Stimulated activated CD8-positive, alpha-beta memory T cell treated with anti-CD3 and anti-CD28 coated beads, Interleukin-2, amount 100 ng/mL, for 1 hour (primary cell): ENCODE measurements around the gene CNST.
A peak's percentile ranks its signal among the peaks of the same experiment; 100 is the strongest.
"Not testable (repeated sequence)": the region's sequence is repeated elsewhere in the genome, so short reads cannot be mapped to it uniquely, and the experiment has no call there.

ENCODE experiments used
- DNase-seq, 2 donors: peaks; one replicate each; pipeline ENCODE4 v3.0.0-alpha.2; 2020; ENCODE audit warnings: low read depth in 2 of 2

CNST gene

DNA sequence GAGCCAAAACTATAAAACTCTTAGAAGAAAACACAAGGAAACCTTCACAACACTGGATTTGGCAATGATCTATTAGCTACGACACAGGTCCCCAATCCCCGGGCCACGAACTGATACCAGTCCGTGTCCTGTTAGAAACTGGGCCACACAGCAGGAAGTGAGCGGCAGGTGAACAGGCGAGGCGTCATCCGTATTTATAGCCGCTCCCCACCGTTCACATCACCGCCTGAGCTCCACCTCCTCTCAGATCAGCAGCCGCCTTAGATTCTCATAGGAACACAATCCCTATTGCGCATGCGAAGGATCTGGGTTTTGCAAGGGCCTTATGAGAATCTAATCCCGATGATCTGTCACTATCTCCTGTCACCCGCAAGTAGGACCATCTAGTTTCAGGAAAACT, 12.1 kb upstream of the CNST start:
- DNase-seq: no peak

GRCh38 chr1:246558041-246558440, 8.2 kb upstream of the CNST start:
- no peak for DNase-seq

DNA sequence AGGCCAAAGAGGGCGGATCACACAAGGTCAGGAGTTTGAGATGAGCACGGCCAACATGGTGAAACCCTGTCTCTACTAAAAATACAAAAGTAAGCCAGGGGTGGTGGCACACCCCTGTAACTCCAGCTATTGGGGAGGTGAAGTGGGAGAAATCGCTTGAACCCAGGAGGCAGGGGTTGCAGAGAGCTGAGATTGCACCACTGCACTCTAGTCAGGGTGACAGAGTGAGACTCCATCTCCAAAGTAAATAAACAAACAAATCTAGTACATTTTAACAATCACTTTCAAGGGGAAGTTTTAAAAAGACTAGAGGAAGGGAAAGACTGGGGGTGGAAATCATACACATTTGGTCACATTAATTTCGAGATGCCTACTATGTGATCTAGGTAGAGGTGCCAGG, 6.9 kb upstream of the CNST start:
- no peak for DNase-seq

GRCh38 chr1:246560833-246561232, 5.4 kb upstream of the CNST start:
- not testable (repeated sequence) for DNase-seq

- no peak for DNase-seq
These were observed 1.2 kb upstream of the CNST start for GRCh38 chr1:246564839-246565750.

GRCh38 chr1:246565751-246566127, 517 bp upstream of the CNST start:
- DNase-seq: no peak

- peak in 1 of 2 donors; percentile 27 for DNase-seq
These were observed 773 bp downstream of the CNST start for GRCh38 chr1:246566813-246567645.

- no peak for DNase-seq
These were observed 1.5 kb downstream of the CNST start for GRCh38 chr1:246567646-246568235.

- no peak for DNase-seq
These were observed 3.3 kb downstream of the CNST start for GRCh38 chr1:246569248-246570238.

- not testable (repeated sequence) for DNase-seq
These were observed 5.1 kb downstream of the CNST start for GRCh38 chr1:246571309-246571708.

DNA sequence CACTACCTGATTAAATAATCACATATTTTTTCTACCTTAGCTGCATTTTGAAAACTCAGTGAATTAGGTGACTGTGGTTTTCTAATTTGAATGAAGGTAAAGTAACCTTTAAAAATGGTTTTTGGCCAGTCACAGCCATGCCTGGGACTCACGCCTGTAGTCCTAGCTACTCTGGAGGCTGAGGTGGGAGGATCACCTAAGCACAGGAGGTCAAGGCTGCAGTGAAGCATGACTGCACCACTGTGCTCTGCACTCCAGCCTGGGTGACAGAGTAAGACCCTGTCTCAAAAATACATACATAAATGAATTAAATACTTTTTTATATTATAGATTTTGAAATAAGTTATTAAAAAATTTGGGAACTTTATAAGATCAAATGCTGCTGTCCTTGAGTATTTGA, 5.7 kb downstream of the CNST start:
- DNase-seq: no peak

DNA sequence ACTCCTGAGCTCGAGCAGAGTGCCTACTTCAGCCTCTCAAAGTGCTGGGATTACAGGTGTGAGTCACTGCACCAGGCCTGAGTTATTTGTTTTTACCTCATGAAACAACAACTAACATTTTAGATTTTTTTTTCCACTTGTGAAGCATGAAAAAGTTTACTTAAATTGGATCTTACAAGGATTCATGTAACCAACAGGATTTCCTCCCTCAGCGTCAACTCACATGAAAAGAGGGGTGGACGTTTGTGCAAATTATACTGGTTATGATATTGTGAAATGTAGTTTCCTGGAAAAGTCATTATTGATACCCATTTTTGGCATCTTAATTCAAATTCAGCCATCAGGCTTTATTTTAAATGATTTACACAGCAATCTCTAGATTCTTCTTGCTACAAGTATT, 6.5 kb downstream of the CNST start:
- no peak for DNase-seq

DNA sequence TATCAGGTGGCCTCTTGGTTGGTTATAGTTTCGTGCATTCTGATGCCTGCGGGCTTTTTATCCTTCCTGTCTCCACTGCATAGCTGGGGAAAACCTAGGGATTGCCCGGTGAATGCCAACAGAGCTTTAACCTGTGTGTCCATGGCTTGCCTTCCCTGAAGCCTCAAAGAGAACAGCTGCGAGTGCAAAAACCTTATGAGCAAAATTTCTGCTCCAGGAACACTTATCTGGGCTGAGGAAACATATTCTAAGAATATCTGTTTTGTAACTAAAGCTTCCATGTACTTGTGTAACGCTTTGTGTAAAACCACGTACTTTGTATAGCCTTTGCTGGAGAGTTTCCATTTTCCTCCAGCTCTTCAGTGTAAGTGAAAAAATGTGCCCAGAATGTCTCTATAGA, 7.2 kb downstream of the CNST start:
- DNase-seq: no peak

- DNase-seq: no peak
These were observed 10.4 kb downstream of the CNST start for GRCh38 chr1:246576709-246577032.

DNA sequence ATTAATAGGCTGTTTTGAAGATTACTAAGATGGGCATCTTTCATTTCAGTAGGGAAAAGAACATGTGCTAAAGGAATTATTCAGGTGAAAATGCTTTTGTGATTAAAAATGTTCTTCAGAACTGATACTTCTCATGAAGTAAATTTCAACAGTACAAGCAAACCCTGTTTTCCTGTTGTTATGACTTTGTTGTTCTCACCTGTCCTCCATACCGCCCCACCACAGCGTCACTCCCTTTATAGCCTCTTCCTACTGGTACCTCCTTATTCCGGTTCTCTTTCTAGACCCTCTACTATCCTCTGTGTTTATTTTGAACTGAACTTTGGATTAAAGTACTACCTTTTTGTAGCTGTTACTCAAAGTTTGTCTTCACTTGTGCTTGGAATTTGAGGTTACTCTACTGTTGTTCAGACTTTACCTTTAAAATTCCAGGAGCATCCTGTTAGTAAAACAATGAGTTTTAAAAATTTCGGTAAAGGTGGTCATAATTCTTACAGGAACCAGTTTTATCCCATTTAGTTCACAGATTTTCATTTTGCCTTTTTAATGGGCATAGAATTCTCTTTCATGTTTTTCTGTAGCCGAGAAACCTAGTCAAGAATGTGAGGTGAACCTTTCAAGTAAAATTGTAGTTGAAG, 10.9 kb downstream of the CNST start:
- DNase-seq: no peak

- DNase-seq: no peak
These were observed 11.5 kb downstream of the CNST start for GRCh38 chr1:246577720-246578106.

DNA sequence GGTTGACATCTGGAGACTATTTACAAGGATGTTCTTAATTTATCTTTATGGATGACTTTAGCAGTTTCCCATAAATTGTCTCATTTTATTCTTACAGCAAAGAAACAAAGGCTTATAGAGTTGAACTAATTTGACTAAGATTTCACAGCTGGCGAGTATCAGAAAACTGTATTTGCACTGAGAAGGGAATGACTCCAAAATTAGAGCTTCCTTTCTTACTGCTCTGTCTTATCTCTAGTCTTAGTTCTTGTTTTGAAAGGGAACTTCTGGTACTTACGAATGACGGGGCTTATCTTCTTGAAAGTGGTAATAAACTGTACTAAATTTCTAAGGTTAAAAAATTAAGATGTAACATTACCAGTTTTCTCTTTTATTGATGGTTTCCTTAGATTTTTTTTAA, 13.6 kb downstream of the CNST start:
- no peak for DNase-seq

GRCh38 chr1:246580497-246581370, 14.5 kb downstream of the CNST start:
- DNase-seq: no peak

DNA sequence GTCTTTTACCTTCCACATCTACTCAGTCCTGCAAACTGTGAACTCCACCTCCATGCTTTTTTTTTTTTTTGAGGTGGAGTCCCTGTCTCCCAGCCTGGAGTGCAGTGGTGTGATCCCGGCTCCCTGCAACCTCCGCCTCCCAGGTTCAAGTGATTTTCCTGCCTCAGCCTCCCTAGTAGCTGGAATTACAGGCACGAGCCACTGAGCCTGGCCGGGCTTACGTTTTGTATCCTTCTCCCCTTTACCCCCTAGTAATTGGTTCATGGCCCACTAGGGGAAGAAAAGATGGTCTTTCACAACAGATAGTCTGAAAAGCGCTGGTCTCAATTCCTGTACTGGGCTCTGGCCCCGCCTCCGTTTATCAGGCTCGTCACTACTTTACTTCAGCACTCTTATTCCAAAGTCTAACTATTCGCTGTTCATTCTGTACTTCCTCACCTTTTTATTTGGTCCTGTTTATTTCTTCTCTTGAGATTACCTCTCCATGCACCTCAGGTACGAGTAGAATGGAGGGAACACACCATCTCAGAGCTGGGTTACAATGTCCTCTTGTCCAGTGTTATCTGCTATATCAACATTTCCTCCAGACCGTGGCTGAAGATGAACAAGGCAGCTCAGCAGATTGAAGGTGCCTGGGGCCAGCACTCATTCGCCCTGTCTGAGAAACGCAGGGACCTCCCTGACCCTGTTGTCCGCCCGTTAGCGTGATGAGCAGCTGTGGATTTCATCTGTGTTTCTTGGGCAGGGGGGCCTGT, 16.2 kb downstream of the CNST start:
- DNase-seq: no peak
